ENCODE data around the gene PLEKHA4.
A peak's percentile ranks its signal among the peaks of the same experiment; 100 is the strongest.

DNA sequence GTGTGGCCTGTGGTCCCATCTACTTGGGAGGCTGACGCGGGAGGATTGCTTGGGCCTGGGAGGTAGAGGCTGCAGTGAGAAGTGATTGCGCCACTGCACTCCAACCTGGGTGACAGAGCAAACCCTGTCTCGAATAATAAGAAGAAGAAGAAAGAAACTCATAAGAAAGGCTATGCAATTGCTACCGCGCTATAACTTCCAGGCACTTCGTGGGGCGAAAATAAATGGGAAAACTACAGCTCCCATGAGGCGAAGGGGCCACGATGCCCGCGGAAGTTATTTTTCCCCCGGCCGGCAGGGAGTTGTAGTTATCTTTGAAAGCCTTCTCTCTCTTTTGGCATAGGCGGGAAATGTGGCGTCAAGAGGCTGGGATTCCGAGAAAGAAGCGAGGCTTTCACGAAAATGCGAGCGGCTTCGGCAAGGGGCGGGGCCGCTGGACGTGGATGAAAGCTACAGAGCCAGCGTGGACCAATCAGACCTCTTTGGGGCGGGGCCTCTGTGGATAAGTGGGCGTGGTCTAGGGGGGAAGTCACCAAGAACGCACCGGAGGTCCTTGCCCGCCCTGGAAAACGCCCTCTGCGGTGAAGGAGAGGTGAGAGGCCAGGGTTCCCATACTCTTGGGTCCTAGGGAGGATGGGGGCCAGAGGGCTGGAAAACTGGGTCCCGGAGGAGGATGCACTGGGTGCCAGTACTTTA, 31.5 kb upstream of the PLEKHA4 start, which contains the start of gene NUCB1:
- TF ChIP-seq POLR2A (IDR thresholded peaks at IDR 0.05): peak in 2 of 3 donors; percentile 65 to 67
- TF ChIP-seq, protein P1, sequence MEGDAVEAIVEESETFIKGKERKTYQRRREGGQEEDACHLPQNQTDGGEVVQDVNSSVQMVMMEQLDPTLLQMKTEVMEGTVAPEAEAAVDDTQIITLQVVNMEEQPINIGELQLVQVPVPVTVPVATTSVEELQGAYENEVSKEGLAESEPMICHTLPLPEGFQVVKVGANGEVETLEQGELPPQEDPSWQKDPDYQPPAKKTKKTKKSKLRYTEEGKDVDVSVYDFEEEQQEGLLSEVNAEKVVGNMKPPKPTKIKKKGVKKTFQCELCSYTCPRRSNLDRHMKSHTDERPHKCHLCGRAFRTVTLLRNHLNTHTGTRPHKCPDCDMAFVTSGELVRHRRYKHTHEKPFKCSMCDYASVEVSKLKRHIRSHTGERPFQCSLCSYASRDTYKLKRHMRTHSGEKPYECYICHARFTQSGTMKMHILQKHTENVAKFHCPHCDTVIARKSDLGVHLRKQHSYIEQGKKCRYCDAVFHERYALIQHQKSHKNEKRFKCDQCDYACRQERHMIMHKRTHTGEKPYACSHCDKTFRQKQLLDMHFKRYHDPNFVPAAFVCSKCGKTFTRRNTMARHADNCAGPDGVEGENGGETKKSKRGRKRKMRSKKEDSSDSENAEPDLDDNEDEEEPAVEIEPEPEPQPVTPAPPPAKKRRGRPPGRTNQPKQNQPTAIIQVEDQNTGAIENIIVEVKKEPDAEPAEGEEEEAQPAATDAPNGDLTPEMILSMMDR (IDR thresholded peaks at IDR 0.05): peak in 5 of 7 experiments; percentile 5 to 53 (median 42)
